DND-41 (cell line): Measurements from ENCODE around the gene LTO1.

Experiments
- ATAC-seq: fragments of 200-7000 bp; cut with Tn5 transposase; 3 replicates; pipeline ENCODE4 v1.9.1; 2021; ENCODE audit warnings: low read depth; ENCODE audit not compliant: insufficient read depth
- DNase-seq: peaks from one replicate; pipeline ENCODE4 v3.0.0-alpha.2; 2020
- H2AFZ ChIP-seq: 2 replicates; pipeline ENCODE4 v1.6.0; 2012; ENCODE audit warnings: low read depth, low read length
- H3K27ac ChIP-seq: 2 replicates; pipeline ENCODE4 v1.5.1; 2012; ENCODE audit warnings: low read length, inconsistent platforms
- H3K27me3 ChIP-seq: fragments of 200-600 bp; sonication (generic); 2 replicates; pipeline ENCODE4 v1.6.0; 2012; ENCODE audit warnings: low read length, mild to moderate bottlenecking, inconsistent platforms; ENCODE audit not compliant: insufficient read depth, poor library complexity
- H3K36me3 ChIP-seq: 2 replicates; pipeline ENCODE4 v1.5.1; 2012; ENCODE audit warnings: low read length, inconsistent platforms; ENCODE audit not compliant: insufficient read depth
- H3K4me1 ChIP-seq: 2 replicates; pipeline ENCODE4 v1.5.1; 2012; ENCODE audit warnings: mild to moderate bottlenecking, low read length; ENCODE audit not compliant: insufficient read depth
- H3K4me2 ChIP-seq: 2 replicates; pipeline ENCODE4 v1.6.0; 2012; ENCODE audit warnings: mild to moderate bottlenecking, moderate library complexity, low read length, inconsistent platforms; ENCODE audit not compliant: insufficient read depth
- H3K4me3 ChIP-seq, 2 experiments: fragments of 200-600 bp in 1 of 2; shearing (Covaris generic) in 1 of 2; 2 replicates each; pipeline ENCODE4 v1.5.1; 2012 to 2016; ENCODE audit warnings: inconsistent platforms in 2 of 2, low read length in 2 of 2, mild to moderate bottlenecking in 2 of 2, low read depth in 1 of 2, moderate library complexity in 1 of 2
- H3K79me2 ChIP-seq: 2 replicates; pipeline ENCODE4 v1.6.0; 2012; ENCODE audit warnings: low read length, inconsistent platforms; ENCODE audit not compliant: insufficient read depth
- H3K9ac ChIP-seq: 2 replicates; pipeline ENCODE4 v1.6.0; 2012; ENCODE audit warnings: low read depth, mild to moderate bottlenecking, inconsistent platforms, low read length, moderate library complexity
- H3K9me3 ChIP-seq: 2 replicates; pipeline ENCODE4 v1.5.1; 2012; ENCODE audit warnings: low read length, moderate library complexity, mild to moderate bottlenecking, inconsistent platforms; ENCODE audit not compliant: insufficient read depth, severe bottlenecking
- H4K20me1 ChIP-seq: 2 replicates; pipeline ENCODE4 v1.6.0; 2012; ENCODE audit warnings: low read length; ENCODE audit not compliant: insufficient read depth
- CTCF ChIP-seq: IDR thresholded peaks from 2 replicates; pipeline ENCODE4 v1.5.1; 2012; ENCODE audit warnings: borderline replicate concordance, low read length, moderate library complexity, mild to moderate bottlenecking; ENCODE audit not compliant: poor library complexity, severe bottlenecking; ENCODE audit errors: extremely low read depth
- EZH2 ChIP-seq: IDR thresholded peaks from 3 replicates; pipeline ENCODE4 v1.6.1; 2012; ENCODE audit warnings: borderline replicate concordance, low read depth, mild to moderate bottlenecking, moderate library complexity, low read length, inconsistent platforms; ENCODE audit not compliant: severe bottlenecking

Gene LTO1

GRCh38 chr11:69634069-69634468 lies 41.1 kb downstream of the LTO1 start:
- no peak for ATAC-seq
- Histone ChIP-seq H4K20me1 (no peaks in the 10 kb centered on the region), H3K27me3 (no peaks in the 10 kb centered on the region), H3K4me1 (no peaks in the 10 kb centered on the region), H3K79me2 (no peaks in the 10 kb centered on the region), H3K9ac (no peak overlapping the region), H3K4me2 (no peak overlapping the region), H3K9me3 (no peaks in the 10 kb centered on the region), H3K36me3 (no peaks in the 10 kb centered on the region), H2AFZ (no peak overlapping the region), H3K4me3 (no peak overlapping the region), H3K27ac (no peak overlapping the region)
- TF ChIP-seq CTCF, result no peak
- no peak for TF ChIP-seq EZH2
- no peak for DNase-seq

GRCh38 chr11:69632900-69633299 lies 42.3 kb downstream of the LTO1 start:
- H3K27ac ChIP-seq, result no peak overlapping the region
- no peaks in the 10 kb centered on the region for H3K9me3 ChIP-seq
- DNase-seq (no peak), ATAC-seq (no peak)
- no peaks in the 10 kb centered on the region for H3K36me3 ChIP-seq
- TF ChIP-seq EZH2, result no peak
- no peak for TF ChIP-seq CTCF
- H3K4me3 ChIP-seq, result no peak overlapping the region
- no peaks in the 10 kb centered on the region for H3K79me2 ChIP-seq
- no peak overlapping the region for H2AFZ ChIP-seq
- H4K20me1 ChIP-seq, result no peaks in the 10 kb centered on the region
- no peaks in the 10 kb centered on the region for H3K27me3 ChIP-seq
- H3K4me1 ChIP-seq, result no peaks in the 10 kb centered on the region
- no peak overlapping the region for H3K9ac ChIP-seq
- H3K4me2 ChIP-seq, result no peak overlapping the region

GRCh38 chr11:69630424-69630823 lies 44.7 kb downstream of the LTO1 start:
- H4K20me1 ChIP-seq, result no peaks in the 10 kb centered on the region
- no peaks in the 10 kb centered on the region for H3K27me3 ChIP-seq
- H3K4me1 ChIP-seq, result no peaks in the 10 kb centered on the region
- DNase-seq (no peak), ATAC-seq (no peak)
- H3K4me3 ChIP-seq, result no peak overlapping the region
- H3K27ac ChIP-seq, result no peak overlapping the region
- no peaks in the 10 kb centered on the region for H3K9me3 ChIP-seq
- H3K4me2 ChIP-seq, result no peak overlapping the region
- no peak for TF ChIP-seq CTCF
- TF ChIP-seq EZH2, result no peak
- no peak overlapping the region for H3K9ac ChIP-seq
- no peaks in the 10 kb centered on the region for H3K79me2 ChIP-seq
- no peak overlapping the region for H2AFZ ChIP-seq
- H3K36me3 ChIP-seq, result no peaks in the 10 kb centered on the region

GRCh38 chr11:69630017-69630416 lies 45.1 kb downstream of the LTO1 start:
- Histone ChIP-seq H3K4me2 (no peak overlapping the region), H3K79me2 (no peaks in the 10 kb centered on the region), H2AFZ (no peak overlapping the region), H3K4me1 (no peaks in the 10 kb centered on the region), H3K27ac (no peak overlapping the region), H4K20me1 (no peaks in the 10 kb centered on the region), H3K27me3 (no peaks in the 10 kb centered on the region), H3K9ac (no peak overlapping the region), H3K9me3 (no peaks in the 10 kb centered on the region), H3K4me3 (no peak overlapping the region), H3K36me3 (no peaks in the 10 kb centered on the region)
- DNase-seq, result no peak
- no peak for ATAC-seq
- no peak for TF ChIP-seq CTCF
- TF ChIP-seq EZH2, result no peak
